K562 (cell line): ENCODE measurements around the gene GNB2. TPM values are rescaled to one million over a fixed set of nuclear protein-coding genes. Genes with fewer than 3 reads are reported as not detected.

Experiments used
- ATAC-seq: fragments of 200-7000 bp; cut with Tn5 transposase; 3 replicates; pipeline ENCODE4 v1.9.1; 2020; ENCODE audit warnings: moderate library complexity
- BruUV-seq: library from RNA; stranded (reverse); fragments of 400-500 nt; replicated peaks from 2 replicates; lab custom pipeline; 2021; lab: Mats Ljungman, UMichigan
- CTCF ChIA-PET: fragments of 300-600 bp; formaldehyde crosslinking; extraction: SDS; loops from one replicate; lab custom pipeline; 2021; ENCODE audit warnings: low intra/inter-chr PET ratio; lab: Yijun Ruan, JAX
- POLR2A ChIA-PET: fragments of 300-600, 350-650 bp; sonication (Branson Sonifier 250); formaldehyde crosslinking; extraction: SDS; loops from one replicate; lab custom pipeline; 2021; ENCODE audit warnings: antibody characterized with exemption, inconsistent platforms; lab: Yijun Ruan, JAX
- DNase-seq, 4 experiments: peaks; one replicate each; pipeline versions ENCODE4 v3.0.0 to v3.0.0-alpha.2; 2011 to 2018; ENCODE audit warnings: low spot score in 3 of 4, mixed read lengths in 3 of 4; ENCODE audit errors: extremely low read depth in 1 of 4
- FAIRE-seq: peaks from 2 replicates; lab custom pipeline; 2011; peaks lifted over from hg19 to GRCh38; lab: Jason Lieb, UNC
- H2AFZ ChIP-seq: 2 replicates; pipeline ENCODE4 v1.6.0; 2011; ENCODE audit warnings: low read depth, low read length, control low read depth, inconsistent platforms
- H3K27ac ChIP-seq: fragments of 200-600 bp; 3 replicates; pipeline ENCODE4 v1.8.0; 2011; ENCODE audit warnings: low read depth, mild to moderate bottlenecking, control low read depth, inconsistent platforms, low read length, moderate library complexity, mixed read lengths; ENCODE audit errors: extremely low read depth
- H3K27me3 ChIP-seq, 2 experiments: fragments of 300-600 bp in 1 of 2; 2 replicates in 1 of 2; 3 replicates in 1 of 2; pipeline versions ENCODE4 v1.6.0 to v1.8.0; 2011; ENCODE audit warnings: inconsistent platforms in 2 of 2, low read length in 2 of 2, mild to moderate bottlenecking in 1 of 2, mixed read lengths in 1 of 2, moderate library complexity in 1 of 2; ENCODE audit not compliant: control insufficient read depth in 2 of 2, insufficient read depth in 2 of 2
- H3K36me3 ChIP-seq: fragments of 300-600 bp; 3 replicates; pipeline ENCODE4 v1.8.0; 2011; ENCODE audit warnings: mild to moderate bottlenecking, low read length, inconsistent platforms; ENCODE audit not compliant: control insufficient read depth, insufficient read depth
- H3K4me1 ChIP-seq, 2 experiments: fragments of 200-600 bp in 1 of 2; replicated peaks in 1 of 2; 2 replicates in 1 of 2; 3 replicates in 1 of 2; pipeline versions ENCODE4 v1.5.1 to v1.8.0; 2011; ENCODE audit warnings: inconsistent platforms in 2 of 2, low read length in 2 of 2, mild to moderate bottlenecking in 1 of 2, mixed read lengths in 1 of 2, moderate library complexity in 1 of 2; ENCODE audit not compliant: control insufficient read depth in 2 of 2, insufficient read depth in 2 of 2
- H3K4me2 ChIP-seq: 2 replicates; pipeline ENCODE4 v1.6.1; 2011; ENCODE audit warnings: low read length, control low read depth, inconsistent platforms, mixed read lengths; ENCODE audit not compliant: insufficient read depth
- H3K4me3 ChIP-seq: fragments of 200-600 bp; sonication (generic), shearing (Covaris generic); 2 replicates; pipeline ENCODE4 v1.5.1; 2016; ENCODE audit warnings: control low read depth, inconsistent platforms
- H3K79me2 ChIP-seq: fragments of 200-600 bp; 3 replicates; pipeline ENCODE4 v1.8.0; 2011; ENCODE audit warnings: low read length, inconsistent platforms; ENCODE audit not compliant: control insufficient read depth, insufficient read depth
- H3K9ac ChIP-seq, 2 experiments: 2 replicates each; pipeline versions ENCODE4 v1.6.0 to v1.6.1; 2011; ENCODE audit warnings: low read depth in 2 of 2, low read length in 2 of 2, control low read depth in 1 of 2, inconsistent platforms in 1 of 2, mild to moderate bottlenecking in 1 of 2, mixed read lengths in 1 of 2; ENCODE audit not compliant: insufficient read depth in 1 of 2
- H3K9me1 ChIP-seq: one replicate; pipeline ENCODE4 v1.6.0; 2011; ENCODE audit warnings: inconsistent platforms, mild to moderate bottlenecking, low read length, moderate library complexity; ENCODE audit not compliant: control insufficient read depth, insufficient read depth
- H3K9me3 ChIP-seq: replicated peaks from 2 replicates; pipeline ENCODE4 v1.5.1; 2011; ENCODE audit warnings: low read depth, low read length, inconsistent platforms; ENCODE audit not compliant: control insufficient read depth, insufficient read depth
- H4K20me1 ChIP-seq: replicated peaks from 2 replicates; pipeline ENCODE4 v1.6.1; 2011; ENCODE audit warnings: low read length, inconsistent platforms, mixed read lengths; ENCODE audit not compliant: control insufficient read depth, insufficient read depth
- CTCF ChIP-seq, 3 experiments: IDR thresholded peaks in 2 of 3; conservative IDR thresholded peaks in 1 of 3; 2 replicates each; pipeline ENCODE4 v1.5.1; 2011 to 2012; ENCODE audit warnings: low read length in 3 of 3, mild to moderate bottlenecking in 3 of 3, control low read depth in 2 of 3, improper control_type of control experiment in 1 of 3, inconsistent platforms in 1 of 3, low read depth in 1 of 3, mixed read lengths in 1 of 3, moderate library complexity in 1 of 3; ENCODE audit not compliant: insufficient read depth in 2 of 3
- DMBX1 ChIP-seq: fragments of 250-450 bp; sonication (Bioruptor Pico); IDR thresholded peaks from 2 replicates; pipeline ENCODE4 v1.8.0; 2022; ENCODE audit warnings: inconsistent platforms, mild to moderate bottlenecking, moderate library complexity, borderline replicate concordance
- JUNB ChIP-seq: fragments of 450-650 bp; formaldehyde crosslinking; conservative IDR thresholded peaks from 2 replicates; pipeline ENCODE4 v1.4.0; 2020; ENCODE audit warnings: mild to moderate bottlenecking
- KDM4B ChIP-seq, 2 experiments: fragments of 450-650 bp in 1 of 2; sonication (generic) in 1 of 2; IDR thresholded peaks; 2 replicates each; pipeline ENCODE4 v1.6.1; 2016 to 2017; ENCODE audit warnings: borderline replicate concordance in 2 of 2, antibody characterized with exemption in 1 of 2, low read depth in 1 of 2, mild to moderate bottlenecking in 1 of 2
- NEUROD1 ChIP-seq: fragments of 150-350 bp; IDR thresholded peaks from 2 replicates; pipeline ENCODE4 v1.6.1; 2014; ENCODE audit warnings: borderline replicate concordance, low read length, low read depth; ENCODE audit not compliant: partially characterized antibody
- SP1 ChIP-seq: sonication (generic); formaldehyde crosslinking; IDR thresholded peaks from 2 replicates; pipeline ENCODE4 v1.8.1; 2022; ENCODE audit warnings: mild to moderate bottlenecking, missing genetic modification reagents
- ZBTB7A ChIP-seq: IDR thresholded peaks from 2 replicates; pipeline ENCODE4 v1.6.1; 2011; ENCODE audit warnings: low read depth, mild to moderate bottlenecking, low read length, moderate library complexity, borderline replicate concordance; ENCODE audit not compliant: control insufficient read depth
- ZC3H4 ChIP-seq: sonication (generic); formaldehyde crosslinking; IDR thresholded peaks from 2 replicates; pipeline ENCODE4 v1.9.0; 2021; ENCODE audit warnings: missing genetic modification reagents, borderline replicate concordance
- ZKSCAN3 ChIP-seq: fragments of 250-450 bp; sonication (Bioruptor Pico); IDR thresholded peaks from 2 replicates; pipeline ENCODE4 v1.4.0; 2020
- ZNF561 ChIP-seq: fragments of 450-650 bp; formaldehyde crosslinking; conservative IDR thresholded peaks from 2 replicates; pipeline ENCODE4 v1.4.0; 2020; ENCODE audit warnings: mild to moderate bottlenecking, moderate library complexity
- WGBS: fragments of 100-300 bp; shearing (Covaris generic); methylation state at CpG from one replicate; pipeline ENCODE4 v1.1.6; 2016; ENCODE audit warnings: low coverage, mixed read lengths; ENCODE audit not compliant: insufficient coverage; ENCODE audit errors: missing lambda C conversion rate; 5-methylcytosine and 5-hydroxymethylcytosine counted together
- in situ Hi-C: fragments of 300-500 bp; cut with MboI; formaldehyde crosslinking; loops from 4 replicates; pipeline ENCODE4 v1.15.0; 2018; ENCODE audit warnings: inconsistent platforms, mixed read lengths
- intact Hi-C: fragments of 100-400 bp; cut with micrococcal nuclease; formaldehyde crosslinking; loops from 2 replicates; pipeline ENCODE4 v1.14.2; 2022
- polyA plus RNA-seq, 8 experiments: library from polyadenylated mRNA; depleted of rRNA in 4 of 8; stranded (reverse) in 5 of 8; unstranded in 3 of 8; fragments of >200 nt; fragmentation: Nextera tagmentation in 2 of 8; fragmentation: Illumina TruSeq in 1 of 8; extraction: Ambion mirVana in 2 of 8; extraction: Trizol in 1 of 8; gene quantifications; 2 replicates each; pipeline versions ENCODE4 v1.2.1 to v1.2.3, GENCODE V29; 2011 to 2014; ENCODE audit warnings: inconsistent platforms in 1 of 8, missing spikeins in 1 of 8
- total RNA-seq, 7 experiments: library from RNA; depleted of rRNA in 6 of 7; stranded (reverse); fragments of >200 nt in 6 of 7; fragmentation: Illumina TruSeq in 2 of 7; extraction: Trizol in 2 of 7; gene quantifications; 2 replicates each; pipeline versions ENCODE4 v1.2.1 to v1.2.3, GENCODE V29; 2011 to 2021; ENCODE audit warnings: low replicate concordance in 1 of 7
- TF ChIP-seq, protein P1 (sequence below): sonication (generic); formaldehyde crosslinking; IDR thresholded peaks from 2 replicates; pipeline ENCODE4 v1.8.0; 2022; ENCODE audit warnings: mild to moderate bottlenecking, missing genetic modification reagents
- TF ChIP-seq, protein P2 (sequence below): sonication (generic); formaldehyde crosslinking; IDR thresholded peaks from 2 replicates; pipeline ENCODE4 v1.5.0; 2020; ENCODE audit warnings: missing genetic modification reagents

GNB2 gene
- total and polyA plus RNA-seq, 9 of the 15 experiments (the other 6 are each of a cell fraction or from before 2014, with no cell fraction given), result 0.65 to 320 (median 104) TPM

DNA sequence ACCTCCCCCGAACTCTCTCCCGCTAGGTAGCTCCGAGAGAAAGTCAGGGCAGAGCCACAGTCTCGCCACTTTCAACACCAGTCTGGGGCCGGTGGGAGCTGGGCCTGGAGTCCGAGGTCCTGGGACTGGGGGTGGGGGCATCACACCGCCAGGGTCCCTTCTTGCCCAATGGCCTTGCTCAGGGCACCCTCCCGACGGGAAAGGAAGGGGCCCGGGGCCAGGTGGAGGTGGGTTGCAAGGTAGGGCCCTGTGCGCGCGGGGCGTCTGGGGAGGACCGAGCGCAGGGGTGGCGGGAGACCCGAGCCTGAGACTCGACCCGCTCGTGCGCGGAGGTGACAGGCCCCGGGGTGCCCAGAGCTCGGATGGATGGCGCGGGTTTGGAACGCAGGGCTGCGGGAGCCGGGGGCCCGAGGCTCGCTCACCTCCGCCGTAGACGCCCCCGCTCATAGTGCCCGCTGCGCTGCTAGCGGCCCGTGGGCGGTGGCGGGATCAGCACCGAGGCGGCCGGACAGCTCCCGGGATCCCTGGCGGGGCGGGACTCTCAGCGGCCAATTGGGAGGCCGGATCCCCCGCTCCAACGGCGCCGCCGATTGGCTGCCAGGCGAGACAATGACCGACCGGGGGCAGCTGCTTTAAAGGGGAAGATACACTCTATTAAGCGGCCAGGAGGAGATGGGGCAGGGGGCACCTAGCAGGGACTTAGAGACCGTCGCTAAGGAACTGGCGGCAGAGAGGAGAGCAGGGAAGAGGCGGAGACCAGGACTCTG, 17.4 kb upstream of the GNB2 start, which contains the start of gene ACTL6B:
Gene ACTL6B (minus strand): TSS at position 541 of the 767 bp plus-strand sequence. CDS start 94 bp downstream, at position 447.
- peak; percentile 89 to 100 (median 100) for DNase-seq
- TF ChIP-seq ZKSCAN3 (CRISPR knock-in tag), result no peak
- TF ChIP-seq ZBTB7A, result peak; percentile 49; the same call in 1 of the 2 replicates
- no peak for TF ChIP-seq JUNB
- TF ChIP-seq ZNF561 (CRISPR knock-in tag), result no peak
- TF ChIP-seq, protein P1, sequence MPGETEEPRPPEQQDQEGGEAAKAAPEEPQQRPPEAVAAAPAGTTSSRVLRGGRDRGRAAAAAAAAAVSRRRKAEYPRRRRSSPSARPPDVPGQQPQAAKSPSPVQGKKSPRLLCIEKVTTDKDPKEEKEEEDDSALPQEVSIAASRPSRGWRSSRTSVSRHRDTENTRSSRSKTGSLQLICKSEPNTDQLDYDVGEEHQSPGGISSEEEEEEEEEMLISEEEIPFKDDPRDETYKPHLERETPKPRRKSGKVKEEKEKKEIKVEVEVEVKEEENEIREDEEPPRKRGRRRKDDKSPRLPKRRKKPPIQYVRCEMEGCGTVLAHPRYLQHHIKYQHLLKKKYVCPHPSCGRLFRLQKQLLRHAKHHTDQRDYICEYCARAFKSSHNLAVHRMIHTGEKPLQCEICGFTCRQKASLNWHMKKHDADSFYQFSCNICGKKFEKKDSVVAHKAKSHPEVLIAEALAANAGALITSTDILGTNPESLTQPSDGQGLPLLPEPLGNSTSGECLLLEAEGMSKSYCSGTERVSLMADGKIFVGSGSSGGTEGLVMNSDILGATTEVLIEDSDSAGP, result peak; percentile 93
- TF ChIP-seq, protein P2, sequence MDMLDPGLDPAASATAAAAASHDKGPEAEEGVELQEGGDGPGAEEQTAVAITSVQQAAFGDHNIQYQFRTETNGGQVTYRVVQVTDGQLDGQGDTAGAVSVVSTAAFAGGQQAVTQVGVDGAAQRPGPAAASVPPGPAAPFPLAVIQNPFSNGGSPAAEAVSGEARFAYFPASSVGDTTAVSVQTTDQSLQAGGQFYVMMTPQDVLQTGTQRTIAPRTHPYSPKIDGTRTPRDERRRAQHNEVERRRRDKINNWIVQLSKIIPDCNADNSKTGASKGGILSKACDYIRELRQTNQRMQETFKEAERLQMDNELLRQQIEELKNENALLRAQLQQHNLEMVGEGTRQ (CRISPR knock-in tag), result peak; percentile 38
- peak; percentile 74; the same call in 1 of the 2 replicates for TF ChIP-seq DMBX1 (CRISPR knock-in tag)
- TF ChIP-seq SP1 (CRISPR knock-in tag), result peak; percentile 89
- TF ChIP-seq CTCF (IDR thresholded peaks at IDR 0.05 in 2 of 3, conservative IDR thresholded peaks at IDR 0.05 in 1 of 3; ENCODE audit: insufficient read depth in 2 of 3, low read depth in 1 of 3, low read length in 3 of 3), result 0 out of 6 replicates have a peak, but pooled peaks of 1 of the 3 experiments have one; percentile 8
- TF ChIP-seq ZC3H4 (CRISPR knock-in tag), result peak; percentile 32; the same call in 1 of the 2 replicates
- TF ChIP-seq KDM4B (IDR thresholded peaks at IDR 0.05; ENCODE audit: borderline replicate concordance in 2 of 2, low read depth in 1 of 2), result no peak
- TF ChIP-seq NEUROD1, result peak; percentile 75

More for the DNA sequence above, 17.4 kb upstream of the GNB2 start, which contains the start of gene ACTL6B:
- no peaks in the 10 kb centered on the region for H3K9me1 ChIP-seq
- H3K4me3 ChIP-seq, result no peak within 1 kb of the TSS
- H3K79me2 ChIP-seq, result no peaks in the 10 kb centered on the region
- H3K4me1 ChIP-seq, result peaks cover 0 to 18% of the 10 kb centered on the region in 2 experiments; a peak in 3 of 5 replicates
- intact Hi-C loops, result loop anchor here (1.0 kb wide), 1 partner anchor 14 kb away; no protein-coding TSS in a partner anchor
- H3K9ac ChIP-seq, result 0 out of 4 replicates have a peak within 1 kb of the TSS, but pooled peaks of 1 of the 2 experiments have one; percentile 62
- no peak within 1 kb of the TSS for H3K27ac ChIP-seq
- ATAC-seq (peak; percentile 99), FAIRE-seq (peak; percentile 69)
- H4K20me1 ChIP-seq, result peaks cover 10% of the 10 kb centered on the region
- CTCF ChIA-PET, result no interaction called here
- no TSS peak for BruUV-seq
- POLR2A ChIA-PET, result interaction anchor here (0.6 to 1.5 kb wide), 5 partner anchors 9 to 794 kb away, joined by 3 to 5 read pairs (median 3); no protein-coding TSS in a partner anchor
- H2AFZ ChIP-seq, result no peak within 1 kb of the TSS; the same call in 1 of the 2 replicates
- peaks cover 4 to 14% of the 10 kb centered on the region in 2 experiments; a peak in 4 of 5 replicates for H3K27me3 ChIP-seq
- no peaks in the 10 kb centered on the region for H3K36me3 ChIP-seq
- WGBS, result 8% methylated on average over 62 of the region's 63 CpGs
- in situ Hi-C loops, result no loop called here
- peak within 1 kb of the TSS; percentile 53; the same call in 1 of the 2 replicates for H3K4me2 ChIP-seq
- no peaks in the 10 kb centered on the region; the same call in 1 of the 2 replicates for H3K9me3 ChIP-seq
